Mesendoderm (in vitro differentiated cells): Measurements from ENCODE around the gene BUD13.
A peak's percentile ranks its signal among the peaks of the same experiment; 100 is the strongest.

Experiments
- DNase-seq: peaks from one replicate; pipeline ENCODE4 v3.0.0; 2013
- H2AK5ac ChIP-seq: 2 replicates; pipeline ENCODE4 v1.6.1; 2013; ENCODE audit warnings: low read length, inconsistent platforms
- H2BK120ac ChIP-seq: 2 replicates; pipeline ENCODE4 v1.6.1; 2013; ENCODE audit warnings: low read depth, mild to moderate bottlenecking, low read length, moderate library complexity, mixed read lengths
- H2BK15ac ChIP-seq: replicated peaks from 2 replicates; pipeline ENCODE4 v1.6.1; 2013; ENCODE audit warnings: low read depth, mild to moderate bottlenecking, moderate library complexity
- H2BK5ac ChIP-seq: 2 replicates; pipeline ENCODE4 v1.6.1; 2013; ENCODE audit warnings: low read length, inconsistent platforms
- H3K18ac ChIP-seq: 2 replicates; pipeline ENCODE4 v1.6.1; 2013; ENCODE audit warnings: mild to moderate bottlenecking, low read length, mixed read lengths
- H3K23ac ChIP-seq: one replicate; pipeline ENCODE4 v1.6.1; 2013; ENCODE audit warnings: low read length
- H3K27ac ChIP-seq: 2 replicates; pipeline ENCODE4 v1.5.1; 2013; ENCODE audit warnings: low read depth, mild to moderate bottlenecking, inconsistent platforms, low read length, moderate library complexity
- H3K27me3 ChIP-seq: 2 replicates; pipeline ENCODE4 v1.6.1; 2013; ENCODE audit warnings: low read length, control low read depth, mild to moderate bottlenecking, inconsistent platforms; ENCODE audit not compliant: insufficient read depth, poor library complexity
- H3K36me3 ChIP-seq: 2 replicates; pipeline ENCODE4 v1.6.1; 2013; ENCODE audit warnings: low read length, inconsistent platforms; ENCODE audit not compliant: control insufficient read depth, insufficient read depth
- H3K4ac ChIP-seq: one replicate; pipeline ENCODE4 v1.6.1; 2013; ENCODE audit warnings: low read depth, mild to moderate bottlenecking, low read length, moderate library complexity
- H3K4me1 ChIP-seq: 2 replicates; pipeline ENCODE4 v1.6.1; 2013; ENCODE audit warnings: low read depth, low read length, inconsistent platforms; ENCODE audit not compliant: control insufficient read depth
- H3K4me2 ChIP-seq: 2 replicates; pipeline ENCODE4 v1.6.1; 2013; ENCODE audit warnings: low read length
- H3K4me3 ChIP-seq: 2 replicates; pipeline ENCODE4 v1.5.1; 2013; ENCODE audit warnings: mild to moderate bottlenecking, low read length
- H3K56ac ChIP-seq: one replicate; pipeline ENCODE4 v1.6.1; 2013; ENCODE audit warnings: low read length
- H3K79me1 ChIP-seq: 2 replicates; pipeline ENCODE4 v1.6.1; 2013; ENCODE audit warnings: low read length, inconsistent platforms
- H3K79me2 ChIP-seq: 2 replicates; pipeline ENCODE4 v1.6.1; 2013; ENCODE audit warnings: mild to moderate bottlenecking, low read length; ENCODE audit not compliant: control insufficient read depth, insufficient read depth
- H3K9ac ChIP-seq: 2 replicates; pipeline ENCODE4 v1.6.1; 2013; ENCODE audit warnings: low read length, inconsistent platforms
- H4K5ac ChIP-seq: one replicate; pipeline ENCODE4 v1.6.1; 2013; ENCODE audit warnings: low read length
- H4K8ac ChIP-seq: one replicate; pipeline ENCODE4 v1.6.1; 2013; ENCODE audit warnings: low read depth, mild to moderate bottlenecking, control low read depth, low read length, moderate library complexity
- WGBS: extraction: QIAGEN DNeasy Blood & Tissue Kit; methylation state at CpG from one replicate; pipeline ENCODE4 v1.1.7; 2013; ENCODE audit warnings: low lambda C conversion rate, missing lambda C conversion rate; ENCODE audit not compliant: insufficient coverage; ENCODE audit errors: extremely low coverage; 5-methylcytosine and 5-hydroxymethylcytosine counted together

Gene BUD13

GRCh38 chr11:116791813-116792143, 19.0 kb upstream of the BUD13 start, which contains the start of gene APOA5:
Gene APOA5 (minus strand): TSS chr11:116791879. CDS start chr11:116791860, 19 bp downstream.
- DNase-seq: no peak
- no peak within 1 kb of the TSS for H4K8ac ChIP-seq
- no CpG with 5 or more reads among the region's 7 CpGs for WGBS
- no peak within 1 kb of the TSS for H3K18ac ChIP-seq
- H3K56ac ChIP-seq: peak within 1 kb of the TSS; percentile 61
- peaks cover 6% of the 10 kb centered on the region for H3K79me1 ChIP-seq
- no peak within 1 kb of the TSS for H2AK5ac ChIP-seq
- H3K79me2 ChIP-seq: peaks cover 7% of the 10 kb centered on the region
- H2BK15ac ChIP-seq: no peak within 1 kb of the TSS
- no peak within 1 kb of the TSS for H2BK120ac ChIP-seq
- H3K36me3 ChIP-seq: no peaks in the 10 kb centered on the region
- H3K4me1 ChIP-seq: no peaks in the 10 kb centered on the region
- H3K9ac ChIP-seq: no peak within 1 kb of the TSS
- no peak within 1 kb of the TSS for H3K23ac ChIP-seq
- no peaks in the 10 kb centered on the region for H3K27me3 ChIP-seq
- H3K27ac ChIP-seq: no peak within 1 kb of the TSS
- no peak within 1 kb of the TSS for H4K5ac ChIP-seq
- H2BK5ac ChIP-seq: no peak within 1 kb of the TSS
- no peak within 1 kb of the TSS for H3K4me2 ChIP-seq
- no peak within 1 kb of the TSS for H3K4ac ChIP-seq
- H3K4me3 ChIP-seq: no peak within 1 kb of the TSS

GRCh38 chr11:116791002-116791812, 18.4 kb upstream of the BUD13 start:
- no peak overlapping the region for H3K18ac ChIP-seq
- H3K4me1 ChIP-seq: no peaks in the 10 kb centered on the region
- peaks cover 8% of the 10 kb centered on the region for H3K79me2 ChIP-seq
- H2BK120ac ChIP-seq: no peak overlapping the region
- no peak overlapping the region for H3K4me3 ChIP-seq
- no peak overlapping the region for H3K4me2 ChIP-seq
- WGBS: no CpG with 5 or more reads among the region's 31 CpGs
- no peak overlapping the region for H2AK5ac ChIP-seq
- no peak overlapping the region for H3K4ac ChIP-seq
- peaks cover 3% of the 10 kb centered on the region for H3K36me3 ChIP-seq
- peaks cover 12% of the 10 kb centered on the region for H3K79me1 ChIP-seq
- no peak overlapping the region for H4K5ac ChIP-seq
- H2BK5ac ChIP-seq: no peak overlapping the region
- H3K9ac ChIP-seq: no peak overlapping the region
- H4K8ac ChIP-seq: no peak overlapping the region
- H3K27ac ChIP-seq: no peak overlapping the region
- H3K56ac ChIP-seq: peak overlapping the region; percentile 61
- no peaks in the 10 kb centered on the region for H3K27me3 ChIP-seq
- H3K23ac ChIP-seq: no peak overlapping the region
- peak; percentile 82 for DNase-seq
- H2BK15ac ChIP-seq: no peak overlapping the region

- Histone ChIP-seq H3K27ac (no peak overlapping the region), H3K4me3 (no peak overlapping the region), H3K4me2 (no peak overlapping the region), H4K8ac (no peak overlapping the region), H3K4ac (no peak overlapping the region), H2BK120ac (no peak overlapping the region), H3K27me3 (no peaks in the 10 kb centered on the region), H3K36me3 (peaks cover 8% of the 10 kb centered on the region), H4K5ac (no peak overlapping the region), H3K18ac (no peak overlapping the region), H2BK15ac (no peak overlapping the region), H2BK5ac (no peak overlapping the region), H3K9ac (no peak overlapping the region), H3K23ac (no peak overlapping the region), H3K4me1 (no peaks in the 10 kb centered on the region), H3K79me2 (peaks cover 10% of the 10 kb centered on the region), H3K79me1 (peaks cover 14% of the 10 kb centered on the region), H2AK5ac (no peak overlapping the region), H3K56ac (no peak overlapping the region)
- no peak for DNase-seq
- WGBS: no CpG with 5 or more reads among the region's 53 CpGs
Measured at GRCh38 chr11:116790167-116791001, 17.6 kb upstream of the BUD13 start.

- no peak overlapping the region for H3K18ac ChIP-seq
- no peak overlapping the region for H2BK15ac ChIP-seq
- no peak overlapping the region for H2BK120ac ChIP-seq
- no peak overlapping the region for H3K27ac ChIP-seq
- H4K5ac ChIP-seq: no peak overlapping the region
- no peak overlapping the region for H2BK5ac ChIP-seq
- peaks cover 14% of the 10 kb centered on the region for H3K79me1 ChIP-seq
- no peak for DNase-seq
- no peak overlapping the region for H3K9ac ChIP-seq
- no peaks in the 10 kb centered on the region for H3K4me1 ChIP-seq
- H3K36me3 ChIP-seq: peaks cover 17% of the 10 kb centered on the region
- no peak overlapping the region for H3K56ac ChIP-seq
- H3K4me3 ChIP-seq: no peak overlapping the region
- no peak overlapping the region for H3K4me2 ChIP-seq
- peaks cover 10% of the 10 kb centered on the region for H3K79me2 ChIP-seq
- H2AK5ac ChIP-seq: no peak overlapping the region
- no peaks in the 10 kb centered on the region for H3K27me3 ChIP-seq
- H3K23ac ChIP-seq: no peak overlapping the region
- WGBS: no CpG with 5 or more reads among the region's 4 CpGs
- H4K8ac ChIP-seq: no peak overlapping the region
- H3K4ac ChIP-seq: no peak overlapping the region
Measured at GRCh38 chr11:116788975-116789374, 16.2 kb upstream of the BUD13 start.

- Histone ChIP-seq H3K27me3 (no peaks in the 10 kb centered on the region), H3K4me2 (peak overlapping the region; percentile 85), H2BK15ac (no peak overlapping the region), H3K4ac (no peak overlapping the region), H3K36me3 (peaks cover 17% of the 10 kb centered on the region), H3K27ac (no peak overlapping the region), H3K18ac (no peak overlapping the region), H2AK5ac (peak overlapping the region; percentile 45), H2BK120ac (no peak overlapping the region), H3K79me2 (peaks cover 10% of the 10 kb centered on the region), H4K5ac (no peak overlapping the region), H3K4me3 (peak overlapping the region; percentile 85), H3K23ac (peak overlapping the region; percentile 37), H2BK5ac (no peak overlapping the region), H3K4me1 (no peaks in the 10 kb centered on the region), H3K9ac (peak overlapping the region; percentile 87), H4K8ac (no peak overlapping the region), H3K56ac (peak overlapping the region; percentile 93), H3K79me1 (peaks cover 14% of the 10 kb centered on the region)
- WGBS: no CpG with 5 or more reads among the region's 4 CpGs
- no peak for DNase-seq
Measured at GRCh38 chr11:116788534-116788933, 15.7 kb upstream of the BUD13 start.
